NCI-H1092 (cell line): Measurements from ENCODE around the gene CYP11A1.
A peak's percentile ranks its signal among the peaks of the same experiment; 100 is the strongest.
"Not testable (repeated sequence)": the region's sequence is repeated elsewhere in the genome, so short reads cannot be mapped to it uniquely, and the experiment has no call there.

Source experiments
- DNase-seq: peaks from one replicate; lab custom pipeline; 2025; lab: John Stamatoyannopoulos, UW

CYP11A1 gene

GRCh38 chr15:74374648-74375302, 7.3 kb upstream of the CYP11A1 start:
- DNase-seq: no peak

- DNase-seq: peak; percentile 85
These were observed 6.5 kb upstream of the CYP11A1 start for GRCh38 chr15:74373731-74374647.

GRCh38 chr15:74373056-74373650, 5.7 kb upstream of the CYP11A1 start:
- DNase-seq: no peak

GRCh38 chr15:74370471-74370870, 3.0 kb upstream of the CYP11A1 start:
- no peak for DNase-seq

- DNase-seq: no peak
These were observed 2.3 kb upstream of the CYP11A1 start for GRCh38 chr15:74369756-74370155.

GRCh38 chr15:74369084-74369745, 1.8 kb upstream of the CYP11A1 start:
- DNase-seq: no peak

GRCh38 chr15:74368121-74368520, 675 bp upstream of the CYP11A1 start:
- DNase-seq: no peak

- DNase-seq: no peak
These were observed 1.6 kb downstream of the CYP11A1 start for GRCh38 chr15:74365598-74366445.

GRCh38 chr15:74364936-74365597, 2.4 kb downstream of the CYP11A1 start:
- DNase-seq: no peak

GRCh38 chr15:74362482-74362881, 5.0 kb downstream of the CYP11A1 start:
- DNase-seq: no peak

GRCh38 chr15:74360855-74361254, 6.6 kb downstream of the CYP11A1 start:
- DNase-seq: not testable (repeated sequence)

GRCh38 chr15:74359376-74359775, 8.1 kb downstream of the CYP11A1 start:
- DNase-seq: not testable (repeated sequence)

- not testable (repeated sequence) for DNase-seq
These were observed 9.9 kb downstream of the CYP11A1 start for GRCh38 chr15:74357514-74357913.

- not testable (repeated sequence) for DNase-seq
These were observed 11.4 kb downstream of the CYP11A1 start for GRCh38 chr15:74356050-74356449.

- not testable (repeated sequence) for DNase-seq
These were observed 13.5 kb downstream of the CYP11A1 start for GRCh38 chr15:74353992-74354391.

GRCh38 chr15:74352393-74352910, 15.0 kb downstream of the CYP11A1 start:
- DNase-seq: no peak

- no peak for DNase-seq
These were observed 15.8 kb downstream of the CYP11A1 start for GRCh38 chr15:74351670-74352069.

GRCh38 chr15:74350295-74351275, 16.9 kb downstream of the CYP11A1 start:
- no peak for DNase-seq

- no peak for DNase-seq
These were observed 18.1 kb downstream of the CYP11A1 start for GRCh38 chr15:74349241-74349778.
